ENCODE data around the gene TMEM179B.
A peak's percentile ranks its signal among the peaks of the same experiment; 100 is the strongest.

TMEM179B gene

DNA sequence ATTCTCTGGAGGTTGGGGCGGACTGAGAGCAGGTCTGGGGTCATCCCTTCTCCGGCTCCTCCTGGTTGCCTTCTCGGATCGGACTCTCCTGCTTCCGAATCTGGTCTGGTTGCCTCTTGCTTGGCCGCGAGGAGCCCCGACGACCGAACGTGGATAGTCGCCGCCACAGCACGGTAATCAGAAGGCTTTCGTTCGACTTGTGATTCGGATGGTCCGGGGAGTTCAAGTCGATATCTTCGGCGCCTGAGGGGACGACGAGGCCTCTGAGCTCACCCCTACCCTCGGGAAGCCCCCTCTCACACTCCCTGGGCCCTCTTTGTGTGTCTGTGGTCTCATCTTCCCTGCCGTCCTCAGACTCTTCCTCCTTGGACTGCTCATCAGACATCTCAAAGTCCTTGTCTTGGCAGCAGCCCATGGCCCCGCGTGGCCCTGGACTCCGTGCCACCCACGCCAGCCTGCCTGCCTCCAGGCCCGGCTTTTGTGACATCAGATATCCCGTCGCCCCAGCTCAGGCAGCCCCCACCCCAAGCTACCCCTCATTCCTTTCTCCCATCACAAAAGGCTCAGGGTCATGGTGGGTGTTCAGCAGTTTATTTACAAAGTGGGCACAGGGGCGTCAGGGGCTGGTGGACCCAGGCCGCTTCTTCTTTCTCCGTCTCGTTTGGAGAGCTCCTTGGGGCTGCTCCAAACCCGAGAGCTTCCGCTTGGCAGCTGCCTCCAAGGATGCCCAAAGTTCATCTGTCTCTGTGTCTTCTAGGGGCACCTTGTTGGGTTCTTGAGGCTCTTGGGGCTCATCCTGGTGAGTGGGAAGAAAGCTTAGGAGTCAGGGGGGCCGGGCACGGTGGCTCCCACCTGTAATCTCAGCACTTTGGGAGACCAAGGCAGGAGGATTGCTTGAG is 45.4 kb downstream of the TMEM179B start, which contains the start of gene TEX54:
Gene TEX54, minus strand, starts transcription at position 506 of the 899 bp plus-strand sequence.
- no peak for DNase-seq (ENCODE audit: low read depth)

DNA sequence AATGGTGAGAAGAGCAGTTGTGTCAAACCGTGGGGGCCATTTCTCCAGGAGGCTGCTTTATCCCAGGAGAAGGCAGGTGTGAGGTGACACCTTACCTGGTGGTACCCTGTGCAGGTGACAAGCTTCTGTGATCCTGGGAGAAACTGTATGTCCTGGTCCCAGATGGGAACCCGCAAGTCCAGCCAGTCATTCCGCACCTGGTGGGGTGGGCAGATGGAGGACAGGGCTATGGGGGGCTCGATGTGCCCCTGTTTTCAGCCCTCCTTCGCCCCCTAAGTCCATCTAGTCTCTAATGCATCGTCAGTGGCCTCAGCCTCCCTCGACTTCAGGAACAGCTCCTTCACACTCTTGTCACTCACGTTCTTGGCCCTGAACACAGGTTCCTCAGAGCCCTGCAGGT is 48.1 kb downstream of the TMEM179B start:
- no peak for DNase-seq (ENCODE audit: low read depth)

DNA sequence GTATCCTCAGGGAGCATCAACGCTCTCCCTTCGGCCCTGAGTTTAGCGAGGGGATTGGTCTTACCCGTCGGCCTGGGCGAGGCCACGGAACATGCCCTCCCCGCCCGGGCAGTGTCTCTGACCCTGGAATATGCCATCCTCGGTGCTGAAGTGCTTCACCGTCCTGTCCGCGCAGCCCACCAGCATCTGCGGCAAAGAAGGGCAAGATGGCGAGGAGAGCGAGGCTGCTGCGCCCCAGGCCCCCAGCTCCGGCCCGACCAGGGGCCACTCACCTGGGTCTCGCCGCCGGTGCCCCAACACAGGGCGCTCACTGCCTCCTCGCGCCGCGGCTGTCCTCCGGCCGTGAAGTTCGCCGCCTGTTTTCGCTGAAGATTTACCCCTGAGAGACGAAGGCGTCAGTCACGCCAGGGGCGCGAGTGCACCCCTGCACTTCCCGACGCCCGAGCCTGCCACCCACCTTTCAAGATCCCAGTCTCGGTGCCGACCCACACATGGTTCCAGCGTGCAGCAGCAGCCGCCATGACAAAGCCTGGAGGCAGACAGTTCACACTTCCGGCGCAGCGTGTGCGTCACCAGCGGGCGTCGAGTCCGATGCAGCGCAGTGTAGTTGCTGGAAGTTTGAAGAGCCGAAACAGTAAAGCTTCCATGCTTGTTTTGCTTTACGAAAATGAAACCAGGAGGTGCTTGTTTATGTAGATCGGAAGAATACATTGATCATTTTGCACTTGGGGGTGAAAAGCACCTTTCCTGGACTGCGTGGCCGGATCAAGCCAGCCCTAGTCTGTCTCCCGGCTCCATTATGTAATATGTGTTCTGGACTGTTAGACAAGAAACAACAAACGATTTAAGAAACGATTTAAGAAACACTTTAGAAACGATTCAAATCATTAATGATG is 52.1 kb downstream of the TMEM179B start, which contains the start of gene WDR74:
Gene WDR74, minus strand, starts transcription at position 541 of the 896 bp plus-strand sequence. Its CDS starts 20 bp downstream, at position 521.
- peak; percentile 83 for DNase-seq (ENCODE audit: low read depth)
